ENCODE measurements around the gene TRPM2.
A peak's percentile ranks its signal among the peaks of the same experiment; 100 is the strongest.
"Not testable (repeated sequence)": the region's sequence is repeated elsewhere in the genome, so short reads cannot be mapped to it uniquely, and the experiment has no call there.

TRPM2 gene

GRCh38 chr21:44335266-44336059, 18.0 kb upstream of the TRPM2 start:
- DNase-seq: no peak

GRCh38 chr21:44337449-44337848, 16.0 kb upstream of the TRPM2 start:
- DNase-seq: no peak

- DNase-seq: peak; percentile 25
These were observed 15.2 kb upstream of the TRPM2 start for GRCh38 chr21:44337941-44338895.

GRCh38 chr21:44338971-44339910, 14.2 kb upstream of the TRPM2 start, which contains the start of gene CFAP410:
CFAP410 (minus strand) TSS chr21:44339390; CDS start chr21:44339194, 196 bp downstream.
- peak; percentile 93 for DNase-seq

GRCh38 chr21:44341726-44342458, 11.5 kb upstream of the TRPM2 start:
- DNase-seq: not testable (repeated sequence)

GRCh38 chr21:44342981-44343380, 10.4 kb upstream of the TRPM2 start:
- not testable (repeated sequence) for DNase-seq

GRCh38 chr21:44344541-44345183, 8.8 kb upstream of the TRPM2 start:
- no peak for DNase-seq

GRCh38 chr21:44345495-44345894, 7.9 kb upstream of the TRPM2 start:
- DNase-seq: no peak

- no peak for DNase-seq
These were observed 5.4 kb upstream of the TRPM2 start for GRCh38 chr21:44347911-44348451.

- no peak for DNase-seq
These were observed 4.6 kb upstream of the TRPM2 start for GRCh38 chr21:44348861-44349260.

- DNase-seq: no peak
These were observed 4.0 kb upstream of the TRPM2 start for GRCh38 chr21:44349416-44349846.

- DNase-seq: no peak
These were observed 3.3 kb upstream of the TRPM2 start for GRCh38 chr21:44349847-44350772.

GRCh38 chr21:44350773-44351481, 2.5 kb upstream of the TRPM2 start:
- no peak for DNase-seq

- DNase-seq: no peak
These were observed 1.7 kb upstream of the TRPM2 start for GRCh38 chr21:44351535-44352252.

GRCh38 chr21:44352253-44352860, 1.1 kb upstream of the TRPM2 start:
- peak; percentile 53 for DNase-seq

- peak; percentile 98 for DNase-seq
These were observed 582 bp downstream of the TRPM2 start for GRCh38 chr21:44354001-44354405.

All from MV-4-11 (cell line).